HUES48 (cell line): Measurements from ENCODE around the gene TPRA1.

Experiments used
- H3K27ac ChIP-seq: one replicate; pipeline ENCODE4 v1.7.0; 2013; ENCODE audit warnings: low read depth, low read length, inconsistent platforms
- H3K27me3 ChIP-seq: 2 replicates; pipeline ENCODE4 v1.6.1; 2013; ENCODE audit warnings: mild to moderate bottlenecking, low read length; ENCODE audit not compliant: control insufficient read depth, insufficient read depth
- H3K36me3 ChIP-seq: 2 replicates; pipeline ENCODE4 v1.6.1; 2013; ENCODE audit warnings: low read length; ENCODE audit not compliant: control insufficient read depth, insufficient read depth
- H3K4me1 ChIP-seq: 2 replicates; pipeline ENCODE4 v1.6.1; 2013; ENCODE audit warnings: mild to moderate bottlenecking, low read length; ENCODE audit not compliant: control insufficient read depth, insufficient read depth
- H3K4me3 ChIP-seq: 2 replicates; pipeline ENCODE4 v1.5.1; 2013; ENCODE audit warnings: mild to moderate bottlenecking, low read depth, low read length
- H3K9ac ChIP-seq: 2 replicates; pipeline ENCODE4 v1.6.1; 2013; ENCODE audit warnings: mild to moderate bottlenecking, low read depth, low read length, moderate library complexity
- H3K9me3 ChIP-seq: 2 replicates; pipeline ENCODE4 v1.6.1; 2013; ENCODE audit warnings: low read length; ENCODE audit not compliant: control insufficient read depth, insufficient read depth

The TPRA1 gene

GRCh38 chr3:127604546-127605165 is 14.1 kb upstream of the TPRA1 start:
- H3K27me3 ChIP-seq = no peaks in the 10 kb centered on the region
- no peak overlapping the region for H3K4me3 ChIP-seq
- H3K4me1 ChIP-seq = peaks cover 5% of the 10 kb centered on the region; the same call in 1 of the 2 replicates
- no peaks in the 10 kb centered on the region for H3K9me3 ChIP-seq
- H3K9ac ChIP-seq = no peak overlapping the region
- H3K36me3 ChIP-seq = peaks cover 100% of the 10 kb centered on the region
- H3K27ac ChIP-seq = no peak overlapping the region

GRCh38 chr3:127604035-127604434 is 13.5 kb upstream of the TPRA1 start:
- Histone ChIP-seq H3K27ac (no peak overlapping the region), H3K36me3 (peaks cover 99% of the 10 kb centered on the region), H3K4me3 (no peak overlapping the region), H3K9ac (no peak overlapping the region), H3K9me3 (no peaks in the 10 kb centered on the region), H3K27me3 (no peaks in the 10 kb centered on the region), H3K4me1 (peaks cover 11% of the 10 kb centered on the region)

- Histone ChIP-seq H3K9ac (no peak overlapping the region), H3K4me1 (peaks cover 21% of the 10 kb centered on the region), H3K27ac (no peak overlapping the region), H3K27me3 (no peaks in the 10 kb centered on the region; the same call in 1 of the 2 replicates), H3K36me3 (peaks cover 68% of the 10 kb centered on the region), H3K4me3 (no peak overlapping the region), H3K9me3 (no peaks in the 10 kb centered on the region)
Observed at GRCh38 chr3:127600749-127601456, 10.4 kb upstream of the TPRA1 start.

GRCh38 chr3:127598841-127599570 is 8.5 kb upstream of the TPRA1 start:
- H3K9me3 ChIP-seq = no peaks in the 10 kb centered on the region
- H3K36me3 ChIP-seq = peaks cover 49% of the 10 kb centered on the region
- H3K4me3 ChIP-seq = peak overlapping the region; percentile 87
- H3K27ac ChIP-seq = peak overlapping the region; percentile 93
- H3K4me1 ChIP-seq = peaks cover 21% of the 10 kb centered on the region
- peak overlapping the region; percentile 100 for H3K9ac ChIP-seq
- H3K27me3 ChIP-seq = no peaks in the 10 kb centered on the region; the same call in 1 of the 2 replicates

- Histone ChIP-seq H3K4me3 (peak overlapping the region; percentile 44), H3K4me1 (peaks cover 21% of the 10 kb centered on the region)
Observed at GRCh38 chr3:127597020-127597771, 6.7 kb upstream of the TPRA1 start.

GRCh38 chr3:127595303-127595702 is 4.8 kb upstream of the TPRA1 start:
- Histone ChIP-seq H3K36me3 (peaks cover 13% of the 10 kb centered on the region), H3K27ac (no peak overlapping the region), H3K4me1 (peaks cover 29% of the 10 kb centered on the region), H3K9me3 (no peaks in the 10 kb centered on the region), H3K9ac (no peak overlapping the region), H3K4me3 (no peak overlapping the region), H3K27me3 (no peaks in the 10 kb centered on the region; the same call in 1 of the 2 replicates)

More at GRCh38 chr3:127597020-127597771, 6.7 kb upstream of the TPRA1 start:
- H3K9ac ChIP-seq = no peak overlapping the region
- no peaks in the 10 kb centered on the region for H3K9me3 ChIP-seq
- H3K27me3 ChIP-seq = no peaks in the 10 kb centered on the region; the same call in 1 of the 2 replicates
- no peak overlapping the region for H3K27ac ChIP-seq
- peaks cover 32% of the 10 kb centered on the region for H3K36me3 ChIP-seq

GRCh38 chr3:127593178-127593577 is 2.6 kb upstream of the TPRA1 start:
- Histone ChIP-seq H3K9ac (no peak overlapping the region), H3K4me3 (no peak overlapping the region), H3K9me3 (no peaks in the 10 kb centered on the region), H3K36me3 (no peaks in the 10 kb centered on the region), H3K27ac (no peak overlapping the region), H3K27me3 (peaks cover 3% of the 10 kb centered on the region), H3K4me1 (peaks cover 24% of the 10 kb centered on the region)

- Histone ChIP-seq H3K27ac (peak overlapping the region; percentile 93), H3K9me3 (no peaks in the 10 kb centered on the region), H3K4me1 (peaks cover 19% of the 10 kb centered on the region)
Observed at GRCh38 chr3:127590282-127590592, 296 bp downstream of the TPRA1 start.

GRCh38 chr3:127589600-127590281 is 792 bp downstream of the TPRA1 start:
- Histone ChIP-seq H3K27me3 (peaks cover 3% of the 10 kb centered on the region; the same call in 1 of the 2 replicates), H3K9ac (peak overlapping the region; percentile 54), H3K9me3 (no peaks in the 10 kb centered on the region), H3K4me1 (peaks cover 19% of the 10 kb centered on the region), H3K27ac (peak overlapping the region; percentile 93), H3K4me3 (peak overlapping the region; percentile 71), H3K36me3 (no peaks in the 10 kb centered on the region)

More at GRCh38 chr3:127590282-127590592, 296 bp downstream of the TPRA1 start:
- Histone ChIP-seq H3K27me3 (peaks cover 3% of the 10 kb centered on the region; the same call in 1 of the 2 replicates), H3K36me3 (no peaks in the 10 kb centered on the region), H3K9ac (peak overlapping the region; percentile 54), H3K4me3 (peak overlapping the region; percentile 71)
